Measurements from ENCODE around the gene CRLF1.

The CRLF1 gene

GRCh38 chr19:18557411-18558201 lies 49.0 kb downstream of the CRLF1 start, which contains the start of gene KXD1:
Gene KXD1, plus strand, starts transcription at chr19:18557870. Its CDS starts 4,187 bp downstream, at chr19:18562057.
- peak; percentile 99 for DNase-seq (ENCODE audit: low read depth)

GRCh38 chr19:18551631-18552030 lies 55.0 kb downstream of the CRLF1 start:
- no peak for DNase-seq (ENCODE audit: low read depth)

DNA sequence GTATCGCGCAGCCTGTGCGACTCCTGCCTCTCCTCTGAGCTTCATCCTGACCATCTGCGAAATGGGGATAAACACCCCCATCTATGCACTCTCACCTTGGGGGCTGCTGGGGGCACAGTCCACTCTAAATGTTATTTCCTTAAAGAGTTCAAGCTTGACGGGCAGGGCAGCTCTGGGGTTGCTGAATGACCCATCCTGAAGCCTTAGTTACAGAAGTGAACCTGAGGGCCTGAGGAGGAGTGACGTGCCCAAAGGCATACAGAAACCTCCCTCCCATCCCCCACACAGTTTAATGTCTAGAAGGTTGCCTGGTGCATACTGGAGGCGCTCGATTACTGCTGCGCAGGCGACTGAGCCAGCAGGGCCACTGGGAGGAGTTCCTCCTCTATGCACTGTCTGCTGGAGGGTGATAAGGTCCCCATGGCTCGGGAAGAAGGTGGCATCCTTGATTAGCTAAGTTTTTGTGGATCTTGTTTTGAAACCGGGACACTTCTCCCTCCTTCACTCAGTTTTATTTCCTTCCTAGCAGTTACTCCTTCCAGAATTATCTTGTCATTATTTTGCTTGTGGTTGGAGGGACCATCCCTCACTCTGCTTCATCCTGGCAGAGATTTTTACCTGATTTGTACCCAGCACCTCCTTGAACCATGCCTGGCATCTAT lies 62.7 kb downstream of the CRLF1 start:
- peak; percentile 67 for DNase-seq (ENCODE audit: low read depth)

All from iris pigment epithelial cell (primary cell).